GM10248 (cell line): Measurements from ENCODE around the gene KCNMB2.

Experiments used
- CTCF ChIA-PET: fragments of 300-600 bp; sonication (Branson Sonifier 250); formaldehyde crosslinking; extraction: SDS; loops from one replicate; lab custom pipeline; 2021; ENCODE audit warnings: antibody characterized with exemption; lab: Yijun Ruan, JAX
- POLR2A ChIA-PET: fragments of 350-650 bp; sonication (Branson Sonifier 250); formaldehyde crosslinking; extraction: SDS; loops from one replicate; lab custom pipeline; 2020; ENCODE audit warnings: antibody characterized with exemption; lab: Yijun Ruan, JAX
- DNase-seq: peaks from one replicate; pipeline ENCODE4 v3.0.0; 2012; ENCODE audit errors: extremely low spot score
- TF ChIP-seq, protein P1 (sequence below): IDR thresholded peaks from 2 replicates; pipeline ENCODE4 v1.5.1; 2012; ENCODE audit warnings: mild to moderate bottlenecking, low read depth; ENCODE audit errors: extremely low read depth, missing control alignments, control extremely low read depth

KCNMB2 gene

DNA sequence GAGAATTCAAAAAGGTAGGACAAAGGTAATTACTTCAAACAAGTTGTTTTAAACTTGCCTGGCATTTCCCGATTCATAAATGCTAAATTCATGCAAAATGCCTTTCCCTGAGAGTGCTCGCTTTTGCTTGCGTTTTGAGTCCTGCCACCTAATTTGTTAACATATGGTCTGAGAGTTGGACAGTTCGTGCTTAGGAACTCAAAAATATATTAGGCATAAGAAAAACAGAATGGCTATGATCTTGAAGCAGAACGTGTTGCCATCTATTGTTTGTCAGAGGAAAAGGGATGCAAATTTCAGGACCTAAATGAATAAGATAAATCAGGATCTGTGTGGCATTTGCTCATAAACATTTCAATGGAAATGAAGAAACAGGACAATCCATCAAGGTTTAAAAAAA is 339.6 kb downstream of the KCNMB2 start:
- no peak for DNase-seq
- TF ChIP-seq, protein P1, sequence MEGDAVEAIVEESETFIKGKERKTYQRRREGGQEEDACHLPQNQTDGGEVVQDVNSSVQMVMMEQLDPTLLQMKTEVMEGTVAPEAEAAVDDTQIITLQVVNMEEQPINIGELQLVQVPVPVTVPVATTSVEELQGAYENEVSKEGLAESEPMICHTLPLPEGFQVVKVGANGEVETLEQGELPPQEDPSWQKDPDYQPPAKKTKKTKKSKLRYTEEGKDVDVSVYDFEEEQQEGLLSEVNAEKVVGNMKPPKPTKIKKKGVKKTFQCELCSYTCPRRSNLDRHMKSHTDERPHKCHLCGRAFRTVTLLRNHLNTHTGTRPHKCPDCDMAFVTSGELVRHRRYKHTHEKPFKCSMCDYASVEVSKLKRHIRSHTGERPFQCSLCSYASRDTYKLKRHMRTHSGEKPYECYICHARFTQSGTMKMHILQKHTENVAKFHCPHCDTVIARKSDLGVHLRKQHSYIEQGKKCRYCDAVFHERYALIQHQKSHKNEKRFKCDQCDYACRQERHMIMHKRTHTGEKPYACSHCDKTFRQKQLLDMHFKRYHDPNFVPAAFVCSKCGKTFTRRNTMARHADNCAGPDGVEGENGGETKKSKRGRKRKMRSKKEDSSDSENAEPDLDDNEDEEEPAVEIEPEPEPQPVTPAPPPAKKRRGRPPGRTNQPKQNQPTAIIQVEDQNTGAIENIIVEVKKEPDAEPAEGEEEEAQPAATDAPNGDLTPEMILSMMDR: no peak
- ChIA-PET CTCF (no interaction called here), POLR2A (no interaction called here)

DNA sequence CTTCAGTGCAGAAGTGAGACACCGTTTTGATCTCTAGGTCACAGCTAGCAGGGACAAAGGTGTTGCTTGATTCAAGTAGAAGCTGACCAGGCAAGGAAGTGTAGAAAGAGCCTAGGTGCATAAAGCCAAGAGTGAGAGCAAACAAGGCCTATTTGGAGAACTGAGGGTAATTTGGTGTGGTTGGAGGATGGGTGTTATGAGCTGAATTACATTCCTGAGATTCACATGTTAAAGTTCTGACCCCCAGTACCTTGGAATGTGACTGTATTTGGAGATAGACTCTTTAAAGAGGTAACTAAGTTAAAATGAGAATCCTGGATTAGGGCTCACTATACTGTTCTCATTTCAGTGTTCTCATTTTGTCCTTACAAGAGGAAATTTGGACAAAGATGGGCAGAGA is 344.0 kb downstream of the KCNMB2 start:
- DNase-seq: no peak
- TF ChIP-seq, protein P1: no peak
- ChIA-PET CTCF (interaction anchor here (2.8 kb wide), 1 partner anchor 10 kb away, joined by 8 read pairs; no protein-coding TSS in a partner anchor), POLR2A (no interaction called here)
